ENCODE measurements around the gene BPIFB1. TPM values are rescaled to one million over a fixed set of nuclear protein-coding genes. Genes with fewer than 3 reads are reported as not detected.

The BPIFB1 gene
- total and polyA plus RNA-seq, 9 of the 15 experiments (the other 6 are each of a cell fraction or from before 2014, with no cell fraction given), result not detected

- TF ChIP-seq ZKSCAN1 (IDR thresholded peaks at IDR 0.05; ENCODE audit: low read depth, low read length) (no peak), SOX6 (IDR thresholded peaks at IDR 0.05) (peak; percentile 96), MAFK (IDR thresholded peaks at IDR 0.05; ENCODE audit: low read length) (0 out of 2 replicates have a peak, but pooled peaks have one; percentile 22), POLR2A (conservative IDR thresholded peaks at IDR 0.05) (no peak), HINFP (tag; conservative IDR thresholded peaks at IDR 0.05; ENCODE audit: low read depth) (no peak), ZNF695 (CRISPR knock-in tag; IDR thresholded peaks at IDR 0.05) (no peak), HDAC3 (IDR thresholded peaks at IDR 0.05; ENCODE audit: borderline replicate concordance, partially characterized antibody) (peak; percentile 80), PML (IDR thresholded peaks at IDR 0.05; ENCODE audit: low read length) (peak; percentile 81), SMAD4 (CRISPR knock-in tag; conservative IDR thresholded peaks at IDR 0.05) (peak; percentile 83), KLF16 (IDR thresholded peaks at IDR 0.05) (peak; percentile 51; the same call in 1 of the 2 replicates), JUN (IDR thresholded peaks at IDR 0.05; ENCODE audit: borderline replicate concordance, low read depth, low read length) (peak; percentile 35; the same call in 1 of the 2 replicates), JUN (CRISPR knock-in tag; IDR thresholded peaks at IDR 0.05; ENCODE audit: borderline replicate concordance) (no peak), E4F1 (CRISPR knock-in tag; IDR thresholded peaks at IDR 0.05; ENCODE audit: borderline replicate concordance) (no peak), GATA2 (CRISPR knock-in tag; IDR thresholded peaks at IDR 0.05) (peak; percentile 81), NCOA1 (IDR thresholded peaks at IDR 0.05; ENCODE audit: low read depth) (peak; percentile 28; the same call in 1 of the 2 replicates), DPF2 (IDR thresholded peaks at IDR 0.05) (peak; percentile 88), CCNT2 (IDR thresholded peaks at IDR 0.05; ENCODE audit: borderline replicate concordance, extremely low read depth, insufficient read length, low read depth, low read length) (peak; percentile 56), ARNT (IDR thresholded peaks at IDR 0.05) (peak in 1 of 2 experiments; percentile 37; a peak in 1 of 4 replicates), CBX3 (IDR thresholded peaks at IDR 0.05; ENCODE audit: borderline replicate concordance in 1 of 2, low read length in 2 of 2) (peak in 1 of 2 experiments; percentile 36; a peak in 1 of 3 replicates), HDAC1 (IDR thresholded peaks at IDR 0.05) (peak in 1 of 2 experiments; percentile 65; a peak in 1 of 4 replicates), ZNF655 (CRISPR knock-in tag; IDR thresholded peaks at IDR 0.05) (no peak), TAF9B (IDR thresholded peaks at IDR 0.05; ENCODE audit: partially characterized antibody) (peak; percentile 19), TOE1 (IDR thresholded peaks at IDR 0.05; ENCODE audit: borderline replicate concordance) (peak; percentile 21; the same call in 1 of the 2 replicates), TOE1 (CRISPR knock-in tag; IDR thresholded peaks at IDR 0.05; ENCODE audit: borderline replicate concordance, low read depth) (no peak), SMARCC2 (IDR thresholded peaks at IDR 0.05; ENCODE audit: low read depth) (peak; percentile 58; the same call in 1 of the 2 replicates), SPI1 (IDR thresholded peaks at IDR 0.05; ENCODE audit: borderline replicate concordance, low read depth, low read length) (peak; percentile 86)
These were observed 56.6 kb downstream of the BPIFB1 start (continued) for GRCh38 chr20:33339515-33340058.

All from K562 (cell line).